ENCODE results near the gene CROCC. TPM values are rescaled to one million over a fixed set of nuclear protein-coding genes. Genes with fewer than 3 reads are reported as not detected.

The CROCC gene
- total RNA-seq, 1 donor from 2014 or later: 51.5 TPM

- Mint-ChIP-seq H3K27ac (no peak overlapping the region), H3K4me3 (ENCODE audit: low read depth) (no peak overlapping the region), H3K9me3 (ENCODE audit: low read depth) (no peaks in the 10 kb centered on the region), H3K27me3 (no peaks in the 10 kb centered on the region), H3K36me3 (ENCODE audit: insufficient read depth) (peaks cover 6% of the 10 kb centered on the region), H3K4me1 (ENCODE audit: low read depth) (no peaks in the 10 kb centered on the region)
- no peak for DNase-seq (ENCODE audit: low spot score, unreplicated experiment)
- TF ChIP-seq CTCF (IDR thresholded peaks at IDR 0.05; ENCODE audit: unreplicated experiment): no peak
These were observed 83.0 kb downstream of the CROCC start for GRCh38 chr1:17004466-17005364.

- DNase-seq (ENCODE audit: low spot score, unreplicated experiment): no peak
- Mint-ChIP-seq H3K27me3 (no peaks in the 10 kb centered on the region), H3K4me3 (ENCODE audit: low read depth) (no peak overlapping the region), H3K27ac (no peak overlapping the region), H3K4me1 (ENCODE audit: low read depth) (peaks cover under 1% of the 10 kb centered on the region), H3K9me3 (ENCODE audit: low read depth) (no peaks in the 10 kb centered on the region), H3K36me3 (ENCODE audit: insufficient read depth) (peaks cover 6% of the 10 kb centered on the region)
- no peak for TF ChIP-seq CTCF (IDR thresholded peaks at IDR 0.05; ENCODE audit: unreplicated experiment)
These were observed 83.6 kb downstream of the CROCC start for GRCh38 chr1:17005365-17005740.

- H3K4me3 Mint-ChIP-seq (ENCODE audit: low read depth): no peak overlapping the region
- no peak overlapping the region for H3K27ac Mint-ChIP-seq
- peaks cover 4% of the 10 kb centered on the region for H3K36me3 Mint-ChIP-seq (ENCODE audit: insufficient read depth)
- DNase-seq (ENCODE audit: low spot score, unreplicated experiment): no peak
- peaks cover 9% of the 10 kb centered on the region for H3K4me1 Mint-ChIP-seq (ENCODE audit: low read depth)
- H3K27me3 Mint-ChIP-seq: no peaks in the 10 kb centered on the region
- H3K9me3 Mint-ChIP-seq (ENCODE audit: low read depth): no peaks in the 10 kb centered on the region
- no peak for TF ChIP-seq CTCF (IDR thresholded peaks at IDR 0.05; ENCODE audit: unreplicated experiment)
These were observed 85.4 kb downstream of the CROCC start for GRCh38 chr1:17007121-17007520.

GRCh38 chr1:17008208-17008855 lies 86.6 kb downstream of the CROCC start:
- Mint-ChIP-seq H3K36me3 (ENCODE audit: insufficient read depth) (peaks cover 4% of the 10 kb centered on the region), H3K4me3 (ENCODE audit: low read depth) (no peak overlapping the region), H3K27me3 (peaks cover 6% of the 10 kb centered on the region), H3K27ac (no peak overlapping the region), H3K9me3 (ENCODE audit: low read depth) (no peaks in the 10 kb centered on the region), H3K4me1 (ENCODE audit: low read depth) (peaks cover 9% of the 10 kb centered on the region)
- no peak for TF ChIP-seq CTCF (IDR thresholded peaks at IDR 0.05; ENCODE audit: unreplicated experiment)
- no peak for DNase-seq (ENCODE audit: low spot score, unreplicated experiment)

GRCh38 chr1:17009706-17010105 lies 88.0 kb downstream of the CROCC start:
- peaks cover 9% of the 10 kb centered on the region for H3K4me1 Mint-ChIP-seq (ENCODE audit: low read depth)
- TF ChIP-seq CTCF (IDR thresholded peaks at IDR 0.05; ENCODE audit: unreplicated experiment): no peak
- H3K27me3 Mint-ChIP-seq: peaks cover 6% of the 10 kb centered on the region
- H3K27ac Mint-ChIP-seq: no peak overlapping the region
- H3K36me3 Mint-ChIP-seq (ENCODE audit: insufficient read depth): no peaks in the 10 kb centered on the region
- DNase-seq (ENCODE audit: low spot score, unreplicated experiment): no peak
- H3K4me3 Mint-ChIP-seq (ENCODE audit: low read depth): no peak overlapping the region
- H3K9me3 Mint-ChIP-seq (ENCODE audit: low read depth): no peaks in the 10 kb centered on the region
